H1 (cell line): ENCODE data around the gene SPRING1. TPM values are rescaled to one million over a fixed set of nuclear protein-coding genes. Genes with fewer than 3 reads are reported as not detected.

Experiments used
- CTCF ChIA-PET: fragments of 300-600 bp; sonication (Branson Sonifier 250); formaldehyde crosslinking; loops from one replicate; lab custom pipeline; 2021; ENCODE audit not compliant: partially characterized antibody; lab: Charles Lee
- POLR2A ChIA-PET: fragments of 300-600 bp; sonication (Branson Sonifier 250); formaldehyde crosslinking; loops from one replicate; lab custom pipeline; 2021; ENCODE audit warnings: inconsistent platforms; ENCODE audit not compliant: partially characterized antibody; lab: Charles Lee
- DNase-seq, 2 experiments: peaks; one replicate each; pipeline versions ENCODE4 v3.0.0 to v3.0.0-alpha.2; 2010 to 2022; ENCODE audit warnings: low spot score in 2 of 2, low read depth in 1 of 2, mixed read lengths in 1 of 2
- FAIRE-seq: peaks from 2 replicates; lab custom pipeline; 2011; peaks lifted over from hg19 to GRCh38; lab: Jason Lieb, UNC
- H2AFZ ChIP-seq: 2 replicates; pipeline ENCODE4 v1.8.1; 2012; ENCODE audit warnings: low read length, inconsistent platforms
- H2AK5ac ChIP-seq: 2 replicates; pipeline ENCODE4 v1.6.1; 2013; ENCODE audit warnings: low read depth, low read length
- H2BK120ac ChIP-seq: replicated peaks from 2 replicates; pipeline ENCODE3; 2013; ENCODE audit warnings: low read depth, low read length, inconsistent platforms
- H2BK12ac ChIP-seq: 2 replicates; pipeline ENCODE4 v1.6.1; 2013; ENCODE audit warnings: low read depth, low read length
- H2BK15ac ChIP-seq: 2 replicates; pipeline ENCODE4 v1.6.1; 2013; ENCODE audit warnings: low read length
- H2BK20ac ChIP-seq: 2 replicates; pipeline ENCODE4 v1.6.1; 2013; ENCODE audit warnings: low read length
- H2BK5ac ChIP-seq: 2 replicates; pipeline ENCODE4 v1.6.1; 2013; ENCODE audit warnings: low read depth, low read length
- H3K14ac ChIP-seq: 2 replicates; pipeline ENCODE4 v1.6.1; 2013; ENCODE audit warnings: inconsistent platforms; ENCODE audit not compliant: insufficient read length
- H3K18ac ChIP-seq: 2 replicates; pipeline ENCODE4 v1.6.1; 2013; ENCODE audit warnings: low read length; ENCODE audit errors: extremely low read depth
- H3K23ac ChIP-seq: 2 replicates; pipeline ENCODE4 v1.6.1; 2013; ENCODE audit warnings: inconsistent platforms; ENCODE audit not compliant: insufficient read length
- H3K23me2 ChIP-seq: 2 replicates; pipeline ENCODE4 v1.6.1; 2013; ENCODE audit warnings: low read depth, low read length
- H3K27ac ChIP-seq: 2 replicates; pipeline ENCODE4 v1.6.1; 2011; ENCODE audit warnings: low read depth, low read length, inconsistent platforms
- H3K27me3 ChIP-seq, 4 experiments: replicated peaks in 1 of 4; 1 replicate in 1 of 4; 2 replicates in 3 of 4; pipeline versions ENCODE4 v1.6.1 to v1.8.1; 2011 to 2013; ENCODE audit warnings: low read length in 3 of 4, mild to moderate bottlenecking in 3 of 4, inconsistent platforms in 2 of 4, mixed read lengths in 2 of 4, moderate library complexity in 1 of 4; ENCODE audit not compliant: control insufficient read depth in 3 of 4, insufficient read depth in 3 of 4; ENCODE audit errors: extremely low read depth in 1 of 4
- H3K36me3 ChIP-seq, 4 experiments: 2 replicates each; pipeline versions ENCODE4 v1.6.1 to v1.8.1; 2011 to 2013; ENCODE audit warnings: mild to moderate bottlenecking in 4 of 4, low read length in 3 of 4, moderate library complexity in 2 of 4, control low read depth in 1 of 4, inconsistent platforms in 1 of 4; ENCODE audit not compliant: insufficient read depth in 4 of 4, control insufficient read depth in 2 of 4
- H3K4ac ChIP-seq: replicated peaks from 2 replicates; pipeline ENCODE3; 2013; ENCODE audit warnings: low read length, low read depth, mixed read lengths, inconsistent platforms; ENCODE audit not compliant: insufficient read length
- H3K4me1 ChIP-seq, 4 experiments: replicated peaks in 1 of 4; 1 replicate in 1 of 4; 2 replicates in 3 of 4; pipeline versions ENCODE4 v1.6.1 to v1.8.1; 2011 to 2013; ENCODE audit warnings: low read length in 3 of 4, inconsistent platforms in 2 of 4, mixed read lengths in 1 of 4; ENCODE audit not compliant: insufficient read depth in 4 of 4, control insufficient read depth in 3 of 4
- H3K4me2 ChIP-seq, 2 experiments: 2 replicates each; pipeline versions ENCODE4 v1.6.1 to v1.8.1; 2011 to 2013; ENCODE audit warnings: low read depth in 2 of 2, low read length in 2 of 2, control low read depth in 1 of 2, inconsistent platforms in 1 of 2, mild to moderate bottlenecking in 1 of 2; ENCODE audit not compliant: insufficient read depth in 1 of 2
- H3K4me3 ChIP-seq, 4 experiments: fragments of 200-600, 300-600 bp in 1 of 4; sonication (generic), shearing (Covaris generic), sonication (Bioruptor Twin) in 1 of 4; 2 replicates each; pipeline versions ENCODE4 v1.5.1 to v1.8.1; 2011 to 2016; ENCODE audit warnings: low read length in 4 of 4, low read depth in 3 of 4, control low read depth in 2 of 4, inconsistent platforms in 2 of 4, mild to moderate bottlenecking in 2 of 4, mixed read lengths in 1 of 4, moderate library complexity in 1 of 4; ENCODE audit not compliant: insufficient read depth in 2 of 4; ENCODE audit errors: extremely low read depth in 1 of 4
- H3K56ac ChIP-seq: replicated peaks from 2 replicates; pipeline ENCODE3; 2013; ENCODE audit warnings: low read depth, mild to moderate bottlenecking, mixed read lengths, low read length, inconsistent platforms; ENCODE audit not compliant: insufficient read length
- H3K79me1 ChIP-seq: 2 replicates; pipeline ENCODE4 v1.6.1; 2013; ENCODE audit warnings: low read depth, low read length, control low read depth
- H3K79me2 ChIP-seq, 2 experiments: 2 replicates each; pipeline versions ENCODE4 v1.6.1 to v1.8.1; 2012 to 2013; ENCODE audit warnings: low read length in 2 of 2, mild to moderate bottlenecking in 2 of 2, inconsistent platforms in 1 of 2; ENCODE audit not compliant: insufficient read depth in 2 of 2, control insufficient read depth in 1 of 2
- H3K9ac ChIP-seq, 4 experiments: replicated peaks in 1 of 4; 1 replicate in 1 of 4; 2 replicates in 3 of 4; pipeline versions ENCODE4 v1.6.1 to v1.8.1; 2011 to 2013; ENCODE audit warnings: low read depth in 3 of 4, low read length in 3 of 4, control low read depth in 2 of 4, mild to moderate bottlenecking in 2 of 4, moderate library complexity in 2 of 4, inconsistent platforms in 1 of 4; ENCODE audit errors: extremely low read depth in 1 of 4
- H3K9me3 ChIP-seq, 2 experiments: 2 replicates each; pipeline versions ENCODE4 v1.6.1 to v1.8.1; 2012 to 2013; ENCODE audit warnings: mild to moderate bottlenecking in 2 of 2, moderate library complexity in 2 of 2, control low read depth in 1 of 2, inconsistent platforms in 1 of 2, low read depth in 1 of 2, low read length in 1 of 2, mixed read lengths in 1 of 2; ENCODE audit not compliant: insufficient read depth in 2 of 2
- H4K20me1 ChIP-seq, 2 experiments: replicated peaks in 1 of 2; 2 replicates each; pipeline versions ENCODE3 to v1.8.1; 2011 to 2013; ENCODE audit warnings: inconsistent platforms in 2 of 2, low read length in 2 of 2, mild to moderate bottlenecking in 1 of 2; ENCODE audit not compliant: insufficient read depth in 2 of 2, control insufficient read depth in 1 of 2
- H4K5ac ChIP-seq: 2 replicates; pipeline ENCODE4 v1.6.1; 2013; ENCODE audit warnings: low read length, low read depth, mixed read lengths, inconsistent platforms; ENCODE audit not compliant: insufficient read length
- H4K8ac ChIP-seq: 2 replicates; pipeline ENCODE4 v1.8.0; 2013; ENCODE audit warnings: mild to moderate bottlenecking, moderate library complexity, low read length, inconsistent platforms; ENCODE audit not compliant: insufficient read depth; ENCODE audit errors: extremely low read depth
- H4K91ac ChIP-seq: replicated peaks from 2 replicates; pipeline ENCODE3; 2013; ENCODE audit warnings: low read length, mixed read lengths, inconsistent platforms; ENCODE audit not compliant: insufficient read length
- ATF3 ChIP-seq: IDR thresholded peaks from 2 replicates; pipeline ENCODE4 v1.6.1; 2011; ENCODE audit warnings: low read depth, mild to moderate bottlenecking, low read length; ENCODE audit not compliant: insufficient read depth
- BRCA1 ChIP-seq: IDR thresholded peaks from 2 replicates; pipeline ENCODE4 v1.6.1; 2012; ENCODE audit warnings: low read depth, low read length, improper control_type of control experiment
- CEBPB ChIP-seq: IDR thresholded peaks from 2 replicates; pipeline ENCODE4 v1.6.1; 2012; ENCODE audit warnings: low read depth, low read length
- EGR1 ChIP-seq: IDR thresholded peaks from 2 replicates; pipeline ENCODE4 v1.6.1; 2011; ENCODE audit warnings: low read depth, low read length, borderline replicate concordance
- EP300 ChIP-seq, 2 experiments: IDR thresholded peaks; 1 replicate in 1 of 2; 2 replicates in 1 of 2; pipeline ENCODE4 v1.6.1; 2011 to 2012; ENCODE audit warnings: low read depth in 2 of 2, low read length in 2 of 2, mild to moderate bottlenecking in 2 of 2, borderline replicate concordance in 1 of 2, inconsistent platforms in 1 of 2, moderate library complexity in 1 of 2
- NANOG ChIP-seq: IDR thresholded peaks from 2 replicates; pipeline ENCODE4 v1.6.1; 2011; ENCODE audit warnings: low read length, low read depth, mild to moderate bottlenecking, inconsistent platforms; ENCODE audit not compliant: insufficient read depth, poor library complexity, severe bottlenecking
- POLR2A ChIP-seq, 2 experiments: IDR thresholded peaks; 1 replicate in 1 of 2; 2 replicates in 1 of 2; pipeline ENCODE4 v1.6.1; 2011; ENCODE audit warnings: low read depth in 2 of 2, low read length in 2 of 2, mild to moderate bottlenecking in 2 of 2; ENCODE audit errors: control extremely low read depth in 1 of 2
- POLR2AphosphoS5 ChIP-seq: IDR thresholded peaks from 2 replicates; pipeline ENCODE4 v1.6.1; 2011; ENCODE audit warnings: low read depth, low read length
- POU5F1 ChIP-seq: IDR thresholded peaks from 2 replicates; pipeline ENCODE4 v1.6.1; 2011; ENCODE audit warnings: low read depth, mild to moderate bottlenecking, low read length, moderate library complexity
- WGBS, 2 experiments: shearing (Covaris generic) in 1 of 2; methylation state at CpG; one replicate each; pipeline versions ENCODE4 v1.1.6 to v1.1.7; 2013 to 2015; ENCODE audit warnings: low lambda C conversion rate in 2 of 2, mixed read lengths in 2 of 2, inconsistent platforms in 1 of 2, low coverage in 1 of 2, missing lambda C conversion rate in 1 of 2; ENCODE audit not compliant: insufficient replicate concordance in 2 of 2, insufficient coverage in 1 of 2, insufficient read length in 1 of 2; ENCODE audit errors: extremely low coverage in 1 of 2, missing lambda C conversion rate in 1 of 2; 5-methylcytosine and 5-hydroxymethylcytosine counted together
- polyA plus RNA-seq, 7 experiments: library from polyadenylated mRNA; depleted of rRNA in 3 of 7; stranded (reverse) in 5 of 7; unstranded in 2 of 7; fragments of >200 nt in 5 of 7; fragments of 200-250 nt in 2 of 7; gene quantifications; 1 replicate in 5 of 7; 2 replicates in 1 of 7; 4 replicates in 1 of 7; pipeline versions ENCODE4 v1.2.1 to v1.2.3, GENCODE V29; 2011 to 2013; ENCODE audit warnings: missing spikeins in 2 of 7, mixed read lengths in 2 of 7
- total RNA-seq: library from RNA; stranded (reverse); fragmentation: NEBNext Ultra II Directional; extraction: Animal tissue kit (Norgen Biotek cat#: 25700); gene quantifications from 2 replicates; pipeline ENCODE4 v1.2.1, GENCODE V29; 2021

Gene SPRING1
- total and polyA plus RNA-seq, 2 of the 8 experiments (the other 6 are each of a cell fraction or from before 2014, with no cell fraction given) = 14.3 to 46.5 TPM

DNA sequence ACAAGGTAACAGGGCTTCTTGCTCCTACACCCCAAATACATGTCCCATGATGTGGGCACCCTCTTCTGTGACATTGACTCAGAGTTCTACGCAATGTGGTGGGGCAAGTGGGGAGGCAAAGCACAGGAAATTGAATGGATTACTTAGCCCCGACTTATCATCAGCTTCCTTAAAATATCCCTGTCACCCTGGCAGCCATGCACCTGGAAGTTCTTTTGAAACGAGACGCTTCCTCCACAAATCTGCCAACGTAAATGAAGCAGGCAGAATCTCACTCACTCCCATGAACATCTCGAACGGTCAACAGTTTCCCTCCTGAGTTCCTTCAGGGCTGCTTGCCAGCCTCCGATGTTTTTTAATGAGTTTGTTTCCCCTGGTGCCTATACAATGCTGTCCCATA, 33.8 kb upstream of the SPRING1 start:
- Histone ChIP-seq H4K8ac (no peak overlapping the region), H3K9ac (no peak overlapping the region; a peak in 1 of 7 replicates), H3K14ac (no peak overlapping the region), H3K56ac (no peak overlapping the region), H2AK5ac (no peak overlapping the region), H3K4ac (no peak overlapping the region), H3K23ac (no peak overlapping the region), H3K27ac (no peak overlapping the region), H2BK5ac (no peak overlapping the region), H3K4me3 (no peak overlapping the region), H2BK12ac (no peak overlapping the region), H3K79me1 (no peaks in the 10 kb centered on the region), H4K20me1 (peaks cover 0 to 1% of the 10 kb centered on the region in 2 experiments), H4K91ac (no peak overlapping the region), H3K9me3 (no peaks in the 10 kb centered on the region), H3K18ac (no peak overlapping the region), H3K79me2 (no peaks in the 10 kb centered on the region), H2BK120ac (no peak overlapping the region), H2BK20ac (no peak overlapping the region), H2BK15ac (no peak overlapping the region), H3K27me3 (no peaks in the 10 kb centered on the region), H3K4me1 (no peaks in the 10 kb centered on the region), H3K23me2 (no peaks in the 10 kb centered on the region), H3K4me2 (no peak overlapping the region), H2AFZ (no peak overlapping the region), H4K5ac (no peak overlapping the region), H3K36me3 (peaks cover under 1 to 3% (median 2%) of the 10 kb centered on the region in 4 experiments; a peak in 6 of 8 replicates)
- DNase-seq (no peak), FAIRE-seq (no peak)
- ChIA-PET POLR2A (no interaction called here), CTCF (interaction anchor here (0.6 to 4.0 kb wide), 3 partner anchors 12 to 111 kb away, joined by 3 to 26 read pairs (median 3); no protein-coding TSS in a partner anchor)
- TF ChIP-seq POLR2AphosphoS5 (no peak), EP300 (IDR thresholded peaks at IDR 0.05; ENCODE audit: borderline replicate concordance in 1 of 2, low read depth in 2 of 2, low read length in 2 of 2) (no peak), NANOG (no peak), BRCA1 (no peak), CEBPB (no peak), EGR1 (no peak), POLR2A (IDR thresholded peaks at IDR 0.05; ENCODE audit: control extremely low read depth in 1 of 2, low read depth in 2 of 2, low read length in 2 of 2) (no peak), POU5F1 (no peak), ATF3 (no peak)
- WGBS, 2 experiments = 85% methylated on average over 8 of the region's 8 CpGs; no CpG with 5 or more reads in 1 of the 2 experiments
